ENCODE measurements around the gene OTUB1.

GRCh38 chr11:64018310-64018709 lies 32.1 kb downstream of the OTUB1 start:
- TF ChIP-seq HDAC2 (IDR thresholded peaks at IDR 0.05) (no peak), EHMT2 (IDR thresholded peaks at IDR 0.05; ENCODE audit: low read depth) (no peak), CEBPB (IDR thresholded peaks at IDR 0.05) (no peak), CTCF (IDR thresholded peaks at IDR 0.05) (no peak), USF2 (IDR thresholded peaks at IDR 0.05) (no peak), MAX (IDR thresholded peaks at IDR 0.05) (no peak), BCL3 (IDR thresholded peaks at IDR 0.05) (no peak), KDM5A (IDR thresholded peaks at IDR 0.05) (no peak), POLR2A (IDR thresholded peaks at IDR 0.05; ENCODE audit: low read length) (no peak), EP300 (IDR thresholded peaks at IDR 0.05) (no peak), FOSL2 (IDR thresholded peaks at IDR 0.05) (no peak), FOSL2 (CRISPR knock-in tag; IDR thresholded peaks at IDR 0.05) (no peak), CBX8 (IDR thresholded peaks at IDR 0.05) (no peak), GATA3 (IDR thresholded peaks at IDR 0.05; ENCODE audit: borderline replicate concordance) (no peak)
